Naive thymus-derived CD8-positive, alpha-beta T cell (primary cell): ENCODE data around the gene PCDHA4. TPM values are rescaled to one million over a fixed set of nuclear protein-coding genes. Genes with fewer than 3 reads are reported as not detected.
"Not testable (repeated sequence)": the region's sequence is repeated elsewhere in the genome, so short reads cannot be mapped to it uniquely, and the experiment has no call there.

Source experiments
- ATAC-seq, 2 donors: fragments of 150-1000 bp; cut with Tn5 transposase in 1 of 2; sonication (Bioruptor Pico), chemical (Tn5 transposase) in 1 of 2; 1 replicate in 1 of 2; 2 replicates in 1 of 2; pipeline ENCODE4 v1.10.0; 2021; ENCODE audit warnings: mild to moderate bottlenecking in 2 of 2, moderate library complexity in 2 of 2
- POLR2A ChIA-PET: fragments of 350-600 bp; sonication (Branson Sonifier 250); formaldehyde crosslinking; loops from one replicate; lab custom pipeline; 2021; ENCODE audit warnings: antibody characterized with exemption; lab: Charles Lee
- DNase-seq, 10 donors: peaks; one replicate each; pipeline versions ENCODE4 v3.0.0 to v3.0.0-alpha.2; 2020 to 2022
- H3K27ac Mint-ChIP-seq, 10 donors: one replicate each; pipeline ENCODE4 v1.8.0; 2020 to 2022; ENCODE audit warnings: mild to moderate bottlenecking in 10 of 10, mixed read lengths in 10 of 10, moderate library complexity in 4 of 10, inconsistent platforms in 1 of 10
- H3K27me3 Mint-ChIP-seq, 5 donors: one replicate each; pipeline ENCODE4 v1.8.0; 2021 to 2022; ENCODE audit warnings: mixed read lengths in 5 of 5
- H3K36me3 Mint-ChIP-seq, 3 donors: one replicate each; pipeline ENCODE4 v1.8.0; 2020 to 2022; ENCODE audit warnings: mixed read lengths in 3 of 3, mild to moderate bottlenecking in 2 of 3, inconsistent platforms in 1 of 3
- H3K4me1 Mint-ChIP-seq, 4 donors: one replicate each; pipeline ENCODE4 v1.8.0; 2021 to 2022; ENCODE audit warnings: mixed read lengths in 4 of 4
- H3K4me3 Mint-ChIP-seq, 10 donors: one replicate each; pipeline ENCODE4 v1.8.0; 2020 to 2022; ENCODE audit warnings: mild to moderate bottlenecking in 10 of 10, mixed read lengths in 10 of 10, moderate library complexity in 6 of 10, inconsistent platforms in 1 of 10
- H3K9me3 Mint-ChIP-seq, 9 donors: one replicate each; pipeline ENCODE4 v1.8.0; 2020 to 2022; ENCODE audit warnings: mixed read lengths in 9 of 9, mild to moderate bottlenecking in 3 of 9, inconsistent platforms in 1 of 9, moderate library complexity in 1 of 9
- polyA plus RNA-seq, 3 donors: library from polyadenylated mRNA; unstranded; fragments of 300-500 nt; fragmentation: Illumina TruSeq; gene quantifications; one replicate each; pipeline ENCODE4 v1.2.3, GENCODE V29; 2021
- total RNA-seq, 8 experiments: library from RNA in 2 of 8; stranded (reverse) in 2 of 8; gene quantifications; one replicate each; pipeline ENCODE4 v1.2.3 and lab custom pipeline; 2021 to 2026

Gene PCDHA4
- total and polyA plus RNA-seq, 5 experiments from 2014 or later: not detected

GRCh38 chr5:140823475-140823874 is 16.6 kb downstream of the PCDHA4 start:
- H3K27ac Mint-ChIP-seq: no peak overlapping the region
- POLR2A ChIA-PET: no interaction called here
- DNase-seq: no peak
- ATAC-seq: no peak
- H3K27me3 Mint-ChIP-seq: peaks cover 18 to 31% (median 29%) of the 10 kb centered on the region in 5 donors
- H3K4me1 Mint-ChIP-seq: no peaks in the 10 kb centered on the region
- no peak overlapping the region for H3K4me3 Mint-ChIP-seq
- H3K36me3 Mint-ChIP-seq: peaks cover 7 to 39% (median 15%) of the 10 kb centered on the region in 3 donors
- H3K9me3 Mint-ChIP-seq: peaks cover 16 to 55% (median 25%) of the 10 kb centered on the region in 9 donors

GRCh38 chr5:140827704-140828361 is 21.0 kb downstream of the PCDHA4 start, which contains the start of gene PCDHA6:
TSS of gene PCDHA6 (plus strand) at chr5:140827960. CDS start at chr5:140828092, 132 bp downstream.
- no peak within 1 kb of the TSS for H3K27ac Mint-ChIP-seq
- H3K36me3 Mint-ChIP-seq: peaks cover 15 to 48% (median 18%) of the 10 kb centered on the region in 3 donors
- ATAC-seq: no peak
- POLR2A ChIA-PET: no interaction called here
- H3K27me3 Mint-ChIP-seq: peaks cover 28 to 53% (median 42%) of the 10 kb centered on the region in 5 donors
- no peak for DNase-seq
- H3K4me3 Mint-ChIP-seq: no peak within 1 kb of the TSS
- H3K9me3 Mint-ChIP-seq: peaks cover 13 to 69% (median 26%) of the 10 kb centered on the region in 9 donors
- no peaks in the 10 kb centered on the region for H3K4me1 Mint-ChIP-seq

DNA sequence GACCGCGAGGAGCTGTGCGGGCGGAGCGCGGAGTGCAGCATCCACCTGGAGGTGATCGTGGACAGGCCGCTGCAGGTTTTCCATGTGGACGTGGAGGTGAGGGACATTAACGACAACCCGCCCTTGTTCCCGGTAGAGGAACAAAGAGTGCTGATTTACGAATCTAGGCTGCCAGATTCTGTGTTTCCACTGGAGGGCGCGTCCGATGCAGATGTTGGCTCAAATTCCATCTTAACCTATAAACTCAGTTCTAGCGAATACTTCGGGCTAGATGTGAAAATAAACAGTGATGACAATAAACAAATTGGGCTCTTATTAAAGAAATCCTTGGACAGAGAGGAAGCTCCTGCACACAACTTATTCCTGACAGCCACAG is 21.5 kb downstream of the PCDHA4 start:
- Mint-ChIP-seq H3K4me1 (no peaks in the 10 kb centered on the region), H3K27me3 (peaks cover 32 to 58% (median 46%) of the 10 kb centered on the region in 5 donors), H3K9me3 (peaks cover 13 to 72% (median 30%) of the 10 kb centered on the region in 9 donors), H3K4me3 (no peak overlapping the region), H3K27ac (no peak overlapping the region), H3K36me3 (peaks cover 17 to 51% (median 21%) of the 10 kb centered on the region in 3 donors)
- ATAC-seq (no peak), DNase-seq (no peak)
- POLR2A ChIA-PET: no interaction called here

DNA sequence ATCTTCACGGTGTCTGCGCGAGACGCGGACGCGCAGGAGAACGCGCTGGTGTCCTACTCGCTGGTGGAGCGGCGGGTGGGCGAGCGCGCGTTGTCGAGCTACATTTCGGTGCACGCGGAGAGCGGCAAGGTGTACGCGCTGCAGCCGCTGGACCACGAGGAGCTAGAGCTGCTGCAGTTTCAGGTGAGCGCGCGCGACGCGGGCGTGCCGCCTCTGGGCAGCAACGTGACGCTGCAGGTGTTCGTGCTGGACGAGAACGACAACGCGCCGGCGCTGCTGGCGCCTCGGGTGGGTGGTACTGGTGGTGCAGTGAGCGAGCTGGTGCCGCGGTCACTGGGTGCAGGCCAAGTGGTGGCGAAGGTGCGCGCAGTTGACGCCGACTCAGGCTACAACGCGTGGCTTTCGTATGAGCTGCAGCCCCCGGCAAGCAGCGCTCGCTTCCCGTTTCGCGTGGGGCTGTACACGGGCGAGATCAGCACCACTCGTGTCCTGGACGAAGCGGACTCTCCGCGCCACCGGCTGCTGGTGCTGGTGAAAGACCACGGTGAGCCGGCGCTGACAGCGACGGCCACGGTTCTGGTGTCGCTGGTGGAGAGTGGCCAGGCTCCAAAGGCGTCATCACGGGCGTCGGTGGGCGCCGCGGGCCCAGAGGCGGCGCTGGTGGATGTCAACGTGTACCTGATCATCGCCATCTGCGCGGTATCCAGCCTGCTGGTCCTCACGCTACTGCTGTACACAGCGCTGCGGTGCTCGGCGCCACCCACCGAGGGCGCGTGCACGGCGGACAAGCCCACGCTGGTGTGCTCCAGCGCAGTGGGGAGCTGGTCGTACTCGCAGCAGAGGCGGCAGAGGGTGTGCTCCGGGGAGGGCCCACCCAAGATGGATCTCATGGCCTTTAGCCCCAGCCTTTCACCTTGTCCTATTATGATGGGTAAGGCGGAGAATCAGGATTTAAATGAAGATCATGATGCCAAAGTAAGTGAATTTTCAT is 22.9 kb downstream of the PCDHA4 start:
- H3K27me3 Mint-ChIP-seq: peaks cover 38 to 70% (median 51%) of the 10 kb centered on the region in 5 donors
- POLR2A ChIA-PET, ATAC-seq, H3K4me3 Mint-ChIP-seq, H3K4me1 Mint-ChIP-seq, DNase-seq, H3K27ac Mint-ChIP-seq: not testable (repeated sequence)
- H3K36me3 Mint-ChIP-seq: peaks cover 21 to 60% (median 28%) of the 10 kb centered on the region in 3 donors
- peaks cover 16 to 78% (median 35%) of the 10 kb centered on the region in 9 donors for H3K9me3 Mint-ChIP-seq

DNA sequence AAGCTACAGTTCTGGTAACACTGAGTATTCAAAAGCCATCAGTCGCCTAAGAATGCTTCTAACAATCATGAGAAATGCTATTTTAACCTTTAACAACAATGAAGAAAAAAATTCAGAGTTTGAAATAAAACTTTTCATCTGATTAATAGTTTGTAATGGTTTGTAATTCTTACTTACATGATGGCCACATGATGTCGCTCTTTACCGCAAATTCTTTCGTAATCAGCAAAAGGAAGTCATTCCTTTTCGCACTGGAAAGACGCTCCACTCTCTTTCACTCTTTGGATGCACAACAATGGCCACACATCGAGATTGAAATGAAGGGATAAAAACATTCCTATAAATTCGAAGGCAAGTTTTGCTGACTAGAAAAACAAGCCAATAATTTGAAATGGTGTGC is 27.1 kb downstream of the PCDHA4 start, which contains the start of gene PCDHA7:
Gene PCDHA7, plus strand, starts transcription at position 277 of the 400 bp plus-strand sequence. Its CDS starts 115 bp downstream, at position 392.
- H3K27ac Mint-ChIP-seq: no peak within 1 kb of the TSS
- H3K4me1 Mint-ChIP-seq: no peaks in the 10 kb centered on the region
- POLR2A ChIA-PET: no interaction called here
- peaks cover 23 to 61% (median 35%) of the 10 kb centered on the region in 5 donors for H3K27me3 Mint-ChIP-seq
- ATAC-seq: no peak
- peaks cover 0 to 59% (median 25%) of the 10 kb centered on the region in 9 donors for H3K9me3 Mint-ChIP-seq
- no peak within 1 kb of the TSS for H3K4me3 Mint-ChIP-seq
- peaks cover 16 to 27% (median 17%) of the 10 kb centered on the region in 3 donors for H3K36me3 Mint-ChIP-seq
- no peak for DNase-seq

DNA sequence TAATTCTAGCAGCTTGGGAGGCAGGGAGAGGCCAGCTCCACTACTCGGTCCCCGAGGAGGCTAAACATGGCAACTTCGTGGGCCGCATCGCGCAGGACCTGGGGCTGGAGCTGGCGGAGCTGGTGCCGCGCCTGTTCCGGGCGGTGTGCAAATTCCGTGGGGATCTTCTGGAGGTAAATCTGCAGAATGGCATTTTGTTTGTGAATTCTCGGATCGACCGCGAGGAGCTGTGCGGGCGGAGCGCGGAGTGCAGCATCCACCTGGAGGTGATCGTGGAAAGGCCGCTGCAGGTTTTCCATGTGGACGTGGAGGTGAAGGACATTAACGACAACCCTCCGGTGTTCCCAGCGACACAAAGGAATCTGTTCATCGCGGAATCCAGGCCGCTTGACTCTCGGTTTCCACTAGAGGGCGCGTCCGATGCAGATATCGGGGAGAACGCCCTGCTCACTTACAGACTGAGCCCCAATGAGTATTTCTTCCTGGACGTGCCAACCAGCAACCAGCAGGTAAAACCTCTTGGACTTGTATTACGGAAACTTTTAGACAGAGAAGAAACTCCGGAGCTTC is 27.7 kb downstream of the PCDHA4 start:
- peaks cover 16 to 27% (median 17%) of the 10 kb centered on the region in 3 donors for H3K36me3 Mint-ChIP-seq
- peaks cover 25 to 65% (median 38%) of the 10 kb centered on the region in 5 donors for H3K27me3 Mint-ChIP-seq
- peaks cover 0 to 60% (median 23%) of the 10 kb centered on the region in 9 donors for H3K9me3 Mint-ChIP-seq
- H3K27ac Mint-ChIP-seq, DNase-seq, ATAC-seq, H3K4me3 Mint-ChIP-seq, POLR2A ChIA-PET, H3K4me1 Mint-ChIP-seq: not testable (repeated sequence)

DNA sequence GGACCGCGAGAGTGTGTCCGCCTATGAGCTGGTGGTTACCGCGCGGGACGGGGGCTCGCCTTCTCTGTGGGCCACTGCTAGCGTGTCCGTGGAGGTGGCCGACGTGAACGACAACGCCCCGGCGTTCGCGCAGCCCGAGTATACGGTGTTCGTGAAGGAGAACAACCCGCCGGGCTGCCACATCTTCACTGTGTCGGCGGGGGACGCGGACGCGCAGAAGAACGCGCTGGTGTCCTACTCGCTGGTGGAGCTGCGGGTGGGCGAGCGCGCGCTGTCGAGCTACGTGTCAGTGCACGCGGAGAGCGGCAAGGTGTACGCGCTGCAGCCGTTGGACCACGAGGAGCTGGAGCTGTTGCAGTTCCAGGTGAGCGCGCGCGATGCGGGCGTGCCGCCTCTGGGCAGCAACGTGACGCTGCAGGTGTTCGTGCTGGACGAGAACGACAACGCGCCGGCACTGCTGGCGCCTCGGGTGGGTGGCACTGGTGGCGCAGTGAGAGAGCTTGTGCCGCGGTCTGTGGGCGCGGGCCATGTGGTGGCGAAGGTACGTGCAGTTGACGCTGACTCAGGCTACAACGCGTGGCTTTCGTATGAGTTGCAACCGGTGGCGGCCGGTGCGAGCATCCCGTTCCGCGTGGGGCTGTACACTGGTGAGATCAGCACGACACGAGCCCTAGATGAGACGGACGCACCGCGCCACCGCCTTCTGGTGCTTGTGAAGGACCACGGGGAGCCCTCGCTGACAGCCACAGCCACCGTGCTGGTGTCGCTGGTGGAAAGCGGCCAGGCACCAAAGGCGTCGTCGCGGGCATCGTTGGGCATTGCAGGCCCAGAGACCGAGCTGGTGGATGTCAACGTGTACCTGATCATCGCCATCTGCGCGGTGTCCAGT is 29.0 kb downstream of the PCDHA4 start:
- H3K4me3 Mint-ChIP-seq: no peak overlapping the region
- peaks cover 31 to 72% (median 44%) of the 10 kb centered on the region in 5 donors for H3K27me3 Mint-ChIP-seq
- peaks cover 0 to 67% (median 31%) of the 10 kb centered on the region in 9 donors for H3K9me3 Mint-ChIP-seq
- POLR2A ChIA-PET: no interaction called here
- peaks cover 17 to 31% (median 23%) of the 10 kb centered on the region in 3 donors for H3K36me3 Mint-ChIP-seq
- ATAC-seq: no peak
- DNase-seq: no peak
- no peak overlapping the region for H3K27ac Mint-ChIP-seq
- H3K4me1 Mint-ChIP-seq: no peaks in the 10 kb centered on the region

GRCh38 chr5:140840978-140841962 is 34.4 kb downstream of the PCDHA4 start, which contains the start of gene PCDHA8:
TSS of gene PCDHA8 (plus strand) at chr5:140841187. CDS start at chr5:140841322, 135 bp downstream.
- ATAC-seq: no peak

GRCh38 chr5:140842798-140843733 is 36.2 kb downstream of the PCDHA4 start:
- no peaks in the 10 kb centered on the region for H3K4me1 Mint-ChIP-seq
- peaks cover 7 to 28% (median 19%) of the 10 kb centered on the region in 3 donors for H3K36me3 Mint-ChIP-seq
- H3K27ac Mint-ChIP-seq: no peak overlapping the region
- ATAC-seq: no peak
- DNase-seq: no peak
- H3K9me3 Mint-ChIP-seq: peaks cover 0 to 48% (median 27%) of the 10 kb centered on the region in 9 donors
- H3K4me3 Mint-ChIP-seq: no peak overlapping the region
- peaks cover 23 to 42% (median 27%) of the 10 kb centered on the region in 5 donors for H3K27me3 Mint-ChIP-seq
- POLR2A ChIA-PET: no interaction called here

More at GRCh38 chr5:140840978-140841962, 34.4 kb downstream of the PCDHA4 start, which contains the start of gene PCDHA8:
- H3K27me3 Mint-ChIP-seq: peaks cover 13 to 38% (median 24%) of the 10 kb centered on the region in 5 donors
- H3K4me1 Mint-ChIP-seq: no peaks in the 10 kb centered on the region
- H3K36me3 Mint-ChIP-seq: peaks cover 10 to 22% (median 10%) of the 10 kb centered on the region in 3 donors
- POLR2A ChIA-PET: no interaction called here
- H3K27ac Mint-ChIP-seq: peak within 1 kb of the TSS in 1 of 10 donors; percentile 53
- peak within 1 kb of the TSS in 1 of 10 donors; percentile 2 for H3K4me3 Mint-ChIP-seq
- DNase-seq: no peak
- H3K9me3 Mint-ChIP-seq: peaks cover 0 to 49% (median 18%) of the 10 kb centered on the region in 9 donors
